GM19468 (cell line): Measurements from ENCODE around the gene ZNF385C.

Experiments used
- ATAC-seq: cut with Tn5 transposase; IDR thresholded peaks from one replicate; pipeline ENCODE4 v1.9.1; 2021; ENCODE audit warnings: mild to moderate bottlenecking, moderate library complexity, moderate number of reproducible peaks; ENCODE audit not compliant: unreplicated experiment; ENCODE audit errors: extremely low read depth

Gene ZNF385C

DNA sequence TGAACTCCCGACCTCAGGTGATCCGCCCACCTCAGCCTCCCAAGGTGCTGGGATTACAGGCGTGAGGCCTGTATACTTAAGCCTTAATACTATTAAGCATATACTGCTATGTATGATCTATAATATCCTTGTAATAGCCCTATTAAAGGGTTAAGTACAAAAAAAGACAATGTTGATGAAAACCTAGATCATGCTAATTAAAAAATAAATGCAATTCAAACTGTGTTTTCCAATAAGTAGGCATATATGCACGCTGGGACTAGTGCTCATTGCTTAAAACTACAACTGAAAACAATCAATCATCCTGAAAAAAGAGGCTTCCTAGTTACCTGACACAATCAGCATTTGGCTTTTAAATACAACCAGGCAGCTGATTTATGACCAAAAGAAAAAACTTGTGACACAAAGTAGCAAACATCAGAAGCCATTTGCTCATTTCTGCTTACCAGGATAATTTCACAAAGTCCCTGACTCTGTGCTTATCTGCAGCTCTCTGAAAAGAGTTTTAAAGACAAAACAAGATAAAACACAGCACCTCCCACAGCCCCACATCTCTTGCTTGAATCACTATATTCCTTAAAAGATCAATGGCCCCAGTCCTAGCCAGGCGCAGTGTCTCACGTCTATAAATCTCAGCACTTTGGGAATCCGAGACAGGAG is 11.1 kb downstream of the ZNF385C start:
- no peak for ATAC-seq

DNA sequence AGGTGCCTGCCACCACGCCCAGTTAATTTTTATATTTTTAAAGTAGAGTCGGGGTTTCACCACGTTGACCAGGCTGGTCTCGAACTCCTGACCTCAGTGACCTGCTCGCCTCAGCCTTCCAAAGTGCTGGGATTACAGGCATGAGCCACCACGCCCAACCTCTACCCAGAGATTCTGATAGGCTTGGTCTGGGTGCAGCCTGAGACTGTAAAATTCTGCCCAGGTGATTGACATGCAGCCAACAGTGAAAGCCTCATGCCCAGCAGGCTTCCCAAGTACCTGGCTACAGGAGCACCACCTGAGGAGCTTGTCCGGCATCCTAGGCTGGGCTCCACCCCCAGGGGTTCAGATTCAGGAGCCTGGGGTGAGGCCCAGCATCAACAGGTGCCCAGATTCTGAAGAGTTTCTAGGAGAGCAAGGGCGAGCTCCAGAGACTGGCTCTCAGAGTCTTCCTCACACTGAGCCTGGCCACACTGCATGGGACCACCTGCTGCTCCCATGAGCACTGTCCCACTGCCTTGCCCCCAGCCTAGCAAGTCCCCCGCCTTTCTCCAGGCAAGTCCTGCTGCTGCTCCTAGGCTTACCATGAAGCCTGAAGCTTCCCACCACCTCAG is 16.6 kb downstream of the ZNF385C start:
- no peak for ATAC-seq

GRCh38 chr17:42079541-42079940 is 18.7 kb downstream of the ZNF385C start:
- no peak for ATAC-seq

DNA sequence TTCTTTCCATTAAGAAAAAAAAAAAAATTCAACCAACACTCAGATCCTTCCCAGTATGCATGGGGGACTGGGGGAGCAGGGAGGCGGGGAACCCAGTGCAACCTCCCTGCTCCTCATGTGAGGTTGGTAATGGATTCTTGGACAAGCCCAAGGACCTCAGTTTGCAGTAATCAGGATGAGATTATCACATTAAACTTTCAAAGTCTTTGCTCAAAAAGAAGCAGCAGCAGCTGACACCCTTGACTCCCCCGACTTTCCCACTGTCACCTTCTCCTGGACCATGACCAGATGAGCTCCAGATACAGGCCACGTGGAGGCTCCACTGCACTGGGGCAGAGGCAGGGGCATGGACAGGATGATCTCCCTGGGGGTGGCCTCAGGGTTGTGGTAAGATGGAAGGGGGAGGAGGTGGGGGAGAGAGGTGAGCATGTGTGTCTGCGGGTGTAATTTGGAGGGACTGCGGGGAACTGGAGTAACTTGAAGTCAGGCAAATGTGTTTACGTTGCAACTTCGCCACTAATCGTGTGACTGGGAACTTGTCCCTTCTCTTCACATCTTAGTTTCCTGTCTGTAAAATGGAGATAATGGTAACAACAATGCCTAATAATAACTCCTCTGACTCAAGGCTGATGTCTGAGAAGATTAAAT is 19.8 kb downstream of the ZNF385C start:
- ATAC-seq, result no peak

DNA sequence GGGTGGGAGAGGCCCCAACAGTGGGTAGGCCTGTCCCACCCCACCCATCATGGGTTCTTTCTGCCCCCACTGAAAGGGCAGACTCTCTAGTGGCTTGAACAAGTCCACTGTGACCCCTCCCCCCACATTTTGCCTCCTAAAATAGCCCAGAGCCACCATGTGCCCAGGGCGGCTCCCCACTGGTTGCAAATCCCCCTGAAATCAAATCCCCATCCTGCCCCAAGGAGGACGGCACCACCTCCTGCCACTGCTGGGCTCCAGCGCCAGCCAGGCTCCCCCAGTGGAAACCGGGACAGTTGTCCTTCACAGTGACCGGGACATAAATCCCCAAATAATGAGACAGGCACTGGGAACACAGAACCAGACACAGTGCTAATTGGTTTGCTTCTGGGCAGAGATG is 20.5 kb downstream of the ZNF385C start:
- ATAC-seq, result no peak

GRCh38 chr17:42076797-42077559 is 21.3 kb downstream of the ZNF385C start:
- ATAC-seq, result no peak

- ATAC-seq, result no peak
These were observed 22.5 kb downstream of the ZNF385C start for GRCh38 chr17:42075789-42076188.

- no peak for ATAC-seq
These were observed 25.7 kb downstream of the ZNF385C start for GRCh38 chr17:42072323-42073187.

DNA sequence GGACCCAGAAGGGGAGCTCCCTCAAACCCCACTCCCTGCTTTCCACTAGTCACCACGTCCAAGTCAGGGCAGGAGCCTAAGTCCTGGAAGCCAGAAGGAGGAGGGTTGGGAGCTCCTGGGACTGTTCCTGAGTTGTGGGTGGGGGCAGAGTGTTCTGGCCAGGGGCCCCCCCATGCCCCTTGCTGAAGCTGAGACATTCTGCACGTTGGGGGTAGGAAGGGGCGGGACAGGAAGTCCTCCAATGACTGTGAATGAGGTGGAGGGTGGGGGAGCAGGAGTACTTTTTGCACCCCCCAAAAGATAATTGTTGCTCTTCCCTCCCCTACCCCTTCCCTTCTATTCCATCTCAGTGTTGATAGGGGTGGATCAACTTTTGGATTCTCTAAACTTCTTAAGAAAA is 26.5 kb downstream of the ZNF385C start:
- no peak for ATAC-seq

- no peak for ATAC-seq
These were observed 29.3 kb downstream of the ZNF385C start for GRCh38 chr17:42068979-42069378.

- no peak for ATAC-seq
These were observed 30.7 kb downstream of the ZNF385C start for GRCh38 chr17:42067371-42068091.

DNA sequence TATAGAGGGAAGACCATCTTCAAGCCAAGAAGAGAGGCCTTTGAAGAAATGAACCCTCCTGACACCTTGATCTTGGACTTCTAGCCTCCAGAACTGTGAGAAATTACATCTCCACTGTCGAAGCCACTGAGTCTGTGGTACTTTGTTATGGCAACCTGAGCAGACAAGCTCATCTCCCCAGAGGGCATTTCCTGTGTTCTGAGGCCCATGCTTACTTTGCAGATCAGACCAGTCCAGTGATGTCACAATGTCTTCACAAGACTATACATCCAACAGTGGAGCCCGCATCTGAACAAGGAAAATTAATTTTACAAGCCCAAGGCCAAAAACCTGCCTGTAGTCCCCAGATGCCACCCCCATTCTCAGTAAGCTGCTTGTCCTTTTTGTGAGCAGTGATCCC is 33.1 kb downstream of the ZNF385C start:
- ATAC-seq, result no peak

DNA sequence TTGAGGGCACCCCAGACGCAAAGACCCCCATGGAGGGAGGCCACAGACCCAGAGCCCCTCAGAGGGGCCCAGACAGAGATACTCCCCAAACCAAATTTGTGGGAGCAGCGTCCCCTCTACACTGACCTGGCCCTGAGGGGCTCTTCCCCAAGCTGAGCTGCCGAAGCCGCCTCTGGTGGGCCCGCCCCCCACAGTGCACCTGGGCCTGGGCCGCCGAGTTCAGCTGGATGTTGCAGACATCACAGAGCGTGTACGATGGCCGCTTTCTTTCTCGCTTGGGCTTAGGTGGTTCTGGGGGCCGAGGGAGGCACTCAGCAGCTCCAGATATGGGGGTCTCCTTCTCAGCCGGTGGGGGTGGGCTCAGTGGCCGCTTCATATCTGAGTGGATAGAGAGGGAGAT is 35.6 kb downstream of the ZNF385C start:
- ATAC-seq, result no peak

- ATAC-seq, result no peak
These were observed 36.4 kb downstream of the ZNF385C start for GRCh38 chr17:42061646-42062487.

DNA sequence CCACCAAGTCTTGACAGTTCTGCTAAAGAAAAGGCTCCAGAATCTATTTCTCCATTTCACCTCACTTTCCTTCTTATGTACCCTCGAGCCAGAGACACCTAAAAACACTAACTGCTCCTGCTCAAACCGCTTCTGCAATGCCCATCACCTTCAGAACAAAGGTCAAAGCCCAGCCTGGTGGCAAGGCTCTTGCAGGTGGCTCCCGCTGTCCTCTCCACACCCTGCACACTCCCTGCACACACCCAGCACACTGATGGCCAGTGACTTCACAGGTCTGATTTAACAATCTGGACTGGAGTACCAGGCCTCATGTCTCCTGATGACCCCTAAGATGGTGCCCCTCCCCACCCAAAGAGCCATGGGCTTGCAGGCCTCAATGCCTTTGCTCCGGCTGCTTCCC is 38.0 kb downstream of the ZNF385C start:
- ATAC-seq, result no peak

GRCh38 chr17:42059815-42060214 is 38.5 kb downstream of the ZNF385C start:
- ATAC-seq, result no peak

DNA sequence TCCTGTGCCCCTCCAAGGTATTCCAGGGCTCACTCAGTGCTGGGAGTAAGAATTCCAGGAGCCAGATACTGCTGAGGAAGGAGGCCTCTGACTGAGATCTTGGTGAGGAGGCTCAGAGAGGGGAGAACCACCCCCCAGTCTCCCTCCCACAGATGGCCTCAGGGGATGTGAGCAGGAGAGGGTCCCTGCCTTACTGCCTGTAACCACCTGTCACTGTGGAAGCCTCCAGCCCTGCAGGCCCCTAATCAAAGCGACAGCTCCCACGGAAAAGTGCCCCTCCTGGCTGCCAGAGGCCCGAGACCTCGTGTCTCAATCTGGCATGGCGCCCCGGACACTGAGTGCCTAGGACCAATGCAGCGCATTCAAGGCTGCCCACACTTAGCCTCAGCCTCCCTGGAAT is 40.2 kb downstream of the ZNF385C start:
- no peak for ATAC-seq

DNA sequence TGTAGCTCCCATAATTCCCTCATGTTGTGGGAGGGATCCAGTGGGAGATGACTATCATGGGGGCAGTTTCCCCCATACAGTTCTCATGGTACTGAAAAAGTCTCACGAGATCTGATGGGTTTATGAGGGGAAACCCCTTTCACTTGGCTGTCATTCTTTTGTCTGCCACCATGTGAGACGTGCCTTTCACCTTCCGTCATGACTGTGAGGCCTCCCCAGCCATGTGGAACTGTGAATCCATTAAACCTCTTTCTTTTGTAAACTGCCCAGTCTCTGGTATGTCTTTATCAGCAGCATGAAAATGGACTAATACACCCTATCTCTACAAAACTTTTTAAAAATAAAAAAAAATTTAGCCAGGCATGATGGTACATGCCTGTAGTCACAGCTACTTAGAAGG is 41.6 kb downstream of the ZNF385C start:
- no peak for ATAC-seq

GRCh38 chr17:42055496-42055895 is 42.8 kb downstream of the ZNF385C start:
- ATAC-seq, result no peak
